GM12873 (cell line): ENCODE data around the gene POLE4.

Experiments used
- TF ChIP-seq, protein P1 (sequence below): IDR thresholded peaks from 2 replicates; pipeline ENCODE4 v1.5.1; 2012; ENCODE audit warnings: low read depth, mild to moderate bottlenecking, moderate library complexity, low read length, control low read depth; ENCODE audit not compliant: insufficient read depth; ENCODE audit errors: missing control alignments

The POLE4 gene

GRCh38 chr2:74952575-74952974 is 5.9 kb upstream of the POLE4 start:
- TF ChIP-seq, protein P1, sequence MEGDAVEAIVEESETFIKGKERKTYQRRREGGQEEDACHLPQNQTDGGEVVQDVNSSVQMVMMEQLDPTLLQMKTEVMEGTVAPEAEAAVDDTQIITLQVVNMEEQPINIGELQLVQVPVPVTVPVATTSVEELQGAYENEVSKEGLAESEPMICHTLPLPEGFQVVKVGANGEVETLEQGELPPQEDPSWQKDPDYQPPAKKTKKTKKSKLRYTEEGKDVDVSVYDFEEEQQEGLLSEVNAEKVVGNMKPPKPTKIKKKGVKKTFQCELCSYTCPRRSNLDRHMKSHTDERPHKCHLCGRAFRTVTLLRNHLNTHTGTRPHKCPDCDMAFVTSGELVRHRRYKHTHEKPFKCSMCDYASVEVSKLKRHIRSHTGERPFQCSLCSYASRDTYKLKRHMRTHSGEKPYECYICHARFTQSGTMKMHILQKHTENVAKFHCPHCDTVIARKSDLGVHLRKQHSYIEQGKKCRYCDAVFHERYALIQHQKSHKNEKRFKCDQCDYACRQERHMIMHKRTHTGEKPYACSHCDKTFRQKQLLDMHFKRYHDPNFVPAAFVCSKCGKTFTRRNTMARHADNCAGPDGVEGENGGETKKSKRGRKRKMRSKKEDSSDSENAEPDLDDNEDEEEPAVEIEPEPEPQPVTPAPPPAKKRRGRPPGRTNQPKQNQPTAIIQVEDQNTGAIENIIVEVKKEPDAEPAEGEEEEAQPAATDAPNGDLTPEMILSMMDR, result no peak

DNA sequence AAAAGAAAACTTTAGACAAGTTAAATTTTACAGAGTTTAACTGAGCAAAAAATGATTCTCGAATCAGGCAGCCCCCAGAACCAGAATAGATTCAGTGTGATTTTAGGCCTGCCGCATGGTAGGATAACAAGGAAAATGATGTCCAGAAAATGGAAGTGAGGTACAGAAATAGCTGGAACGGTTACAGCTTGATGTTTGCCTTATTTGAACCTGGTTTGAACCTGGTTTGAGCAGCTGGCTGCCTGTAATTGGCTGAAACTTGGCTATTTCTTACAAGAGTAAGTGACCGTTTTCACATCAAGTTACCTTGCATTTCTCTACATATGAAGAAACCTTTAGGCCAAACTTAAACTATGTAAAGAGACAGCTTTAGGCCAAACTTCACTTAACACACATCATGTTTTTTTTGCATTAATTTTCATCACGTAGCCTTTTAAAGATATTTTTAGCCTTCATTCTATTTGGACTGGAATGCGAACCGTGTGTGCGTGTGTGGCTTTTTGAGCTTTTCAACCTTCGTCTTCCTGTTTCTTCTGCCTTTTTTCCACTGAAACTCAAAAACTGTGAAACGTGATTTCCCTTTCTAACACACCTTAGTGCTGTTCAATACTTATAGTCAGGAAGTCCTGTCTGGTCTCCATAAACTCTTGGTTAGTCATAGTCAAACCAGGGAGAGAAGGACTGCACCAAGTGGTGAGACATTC is 4.5 kb upstream of the POLE4 start:
- TF ChIP-seq, protein P1, result no peak

DNA sequence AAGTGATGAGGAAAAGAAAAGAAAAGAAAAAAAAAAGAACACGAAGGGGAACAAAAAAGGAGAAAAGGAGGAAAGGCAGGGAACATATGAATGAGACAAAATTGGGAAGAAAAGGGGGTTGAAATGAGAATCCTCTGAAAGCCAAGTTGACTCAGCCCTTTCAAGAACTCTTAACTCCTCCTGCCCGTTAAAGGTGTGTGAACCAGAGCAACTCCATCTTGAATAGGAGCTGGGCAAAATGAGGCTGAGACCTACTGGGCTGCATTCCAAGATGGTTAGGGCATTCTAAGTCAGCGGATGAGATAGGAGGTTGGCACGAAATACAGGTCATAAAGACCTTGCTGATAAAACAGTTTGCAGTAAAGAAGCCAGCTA is 4.0 kb upstream of the POLE4 start:
- TF ChIP-seq, protein P1, result no peak

DNA sequence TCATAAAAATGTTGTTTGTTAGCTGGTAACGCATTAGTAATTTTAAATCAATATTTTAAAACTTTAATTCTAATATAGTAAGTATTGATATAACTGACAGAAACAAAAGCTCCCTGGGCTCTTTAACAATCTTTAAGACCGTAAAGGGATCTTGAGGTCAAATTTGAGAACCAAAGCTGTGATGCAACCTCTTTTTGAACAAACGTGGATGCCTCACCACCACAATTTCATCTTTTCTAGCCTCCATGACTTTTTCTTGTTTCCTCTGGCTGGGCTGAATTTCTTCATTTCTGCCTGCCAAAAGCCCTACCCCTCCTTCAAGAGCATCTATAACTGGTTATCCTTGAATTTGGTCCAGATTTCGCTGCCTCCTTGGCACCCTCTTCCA is 563 bp upstream of the POLE4 start:
- TF ChIP-seq, protein P1, result no peak

- TF ChIP-seq, protein P1, result no peak
Measured at GRCh38 chr2:74959106-74959751, 786 bp downstream of the POLE4 start.

DNA sequence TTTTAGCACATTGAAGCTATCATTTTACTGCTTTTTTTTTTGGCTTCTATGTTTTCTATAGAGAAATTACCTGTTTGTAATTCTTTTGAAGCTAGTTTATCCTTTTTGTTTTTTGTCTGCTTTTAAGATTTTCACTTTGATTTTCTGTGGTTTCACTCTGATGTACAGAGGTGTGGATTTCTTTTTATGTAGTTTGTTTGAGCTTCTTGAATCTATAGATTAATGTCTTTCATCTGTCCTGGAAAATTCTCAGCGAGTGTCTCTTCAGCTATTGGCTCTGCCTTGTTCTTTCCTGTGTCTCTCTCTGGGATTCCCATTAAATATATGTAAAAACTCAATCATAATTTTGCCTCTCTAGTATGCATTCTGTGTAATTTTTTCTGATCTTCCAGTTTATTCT is 8.4 kb downstream of the POLE4 start:
- TF ChIP-seq, protein P1, result no peak

GRCh38 chr2:74975016-74975415 is 16.6 kb downstream of the POLE4 start:
- TF ChIP-seq, protein P1, result no peak
